Upper lobe of right lung (tissue), 1 donor: ENCODE results near the gene NACC1. TPM values are rescaled to one million over a fixed set of nuclear protein-coding genes. Genes with fewer than 3 reads are reported as not detected.
"Not testable (repeated sequence)": the region's sequence is repeated elsewhere in the genome, so short reads cannot be mapped to it uniquely, and the experiment has no call there.

Source experiments
- ATAC-seq: fragments of 200-7000 bp; cut with Tn5 transposase; one replicate; pipeline ENCODE4 v1.9.1; 2020; ENCODE audit warnings: mild to moderate bottlenecking, moderate library complexity
- DNase-seq: peaks from one replicate; pipeline ENCODE4 v3.0.0-alpha.2; 2020
- H3K27ac ChIP-seq: fragments of 200-600 bp; one replicate; pipeline ENCODE4 v1.8.0; 2022
- H3K27me3 ChIP-seq: fragments of 200-600 bp; one replicate; pipeline ENCODE4 v1.8.0; 2022; ENCODE audit warnings: mild to moderate bottlenecking
- H3K36me3 ChIP-seq: fragments of 200-600 bp; one replicate; pipeline ENCODE4 v1.8.0; 2022
- H3K4me1 ChIP-seq: fragments of 200-600 bp; one replicate; pipeline ENCODE4 v1.8.0; 2022
- H3K4me3 ChIP-seq: fragments of 200-600 bp; one replicate; pipeline ENCODE4 v1.8.0; 2022; ENCODE audit warnings: mild to moderate bottlenecking
- H3K9me3 ChIP-seq: fragments of 200-600 bp; one replicate; pipeline ENCODE4 v1.8.0; 2022
- CTCF ChIP-seq: fragments of 200-600 bp; IDR thresholded peaks from one replicate; pipeline ENCODE4 v1.8.0; 2022; ENCODE audit warnings: antibody characterized with exemption
- intact Hi-C: fragments of 100-400 bp; cut with DNase I; formaldehyde crosslinking; loops from one replicate; pipeline ENCODE4 v1.11.0; 2022
- total RNA-seq: library from RNA; stranded (reverse); fragmentation: NEBNext Ultra II Directional; extraction: Animal tissue kit (Norgen Biotek cat#: 25700); gene quantifications from one replicate; pipeline ENCODE4 v1.2.1, GENCODE V29; 2021
- donor health status: DM: no; HTN: yes; CAD: no; lungs with severe emphysema.

NACC1 gene
- total RNA-seq, 1 donor from 2014 or later, result 39.8 TPM

GRCh38 chr19:13169769-13170168, 51.7 kb downstream of the NACC1 start:
- intact Hi-C loops, result no loop called here
- Histone ChIP-seq H3K27ac (peak overlapping the region; percentile 24), H3K4me3 (no peak overlapping the region), H3K4me1 (peaks cover 55% of the 10 kb centered on the region), H3K36me3 (no peaks in the 10 kb centered on the region), H3K9me3 (no peaks in the 10 kb centered on the region), H3K27me3 (no peaks in the 10 kb centered on the region)
- DNase-seq (no peak), ATAC-seq (no peak)
- no peak for TF ChIP-seq CTCF

GRCh38 chr19:13171146-13171545, 53.1 kb downstream of the NACC1 start:
- H3K27ac ChIP-seq, result no peak overlapping the region
- no peak for ATAC-seq
- H3K4me1 ChIP-seq, result peaks cover 41% of the 10 kb centered on the region
- H3K9me3 ChIP-seq, result no peaks in the 10 kb centered on the region
- H3K4me3 ChIP-seq, result no peak overlapping the region
- no peaks in the 10 kb centered on the region for H3K36me3 ChIP-seq
- intact Hi-C loops, result no loop called here
- no peak for DNase-seq
- no peak for TF ChIP-seq CTCF
- no peaks in the 10 kb centered on the region for H3K27me3 ChIP-seq

GRCh38 chr19:13172346-13173138, 54.5 kb downstream of the NACC1 start:
- Histone ChIP-seq H3K4me3 (no peak overlapping the region), H3K9me3 (no peaks in the 10 kb centered on the region), H3K27me3 (no peaks in the 10 kb centered on the region), H3K27ac (peak overlapping the region; percentile 81), H3K36me3 (no peaks in the 10 kb centered on the region), H3K4me1 (peaks cover 29% of the 10 kb centered on the region)
- ATAC-seq (peak; percentile 47), DNase-seq (peak; percentile 88)
- intact Hi-C loops, result no loop called here
- TF ChIP-seq CTCF, result no peak

GRCh38 chr19:13173139-13173737, 55.2 kb downstream of the NACC1 start:
- Histone ChIP-seq H3K36me3 (no peaks in the 10 kb centered on the region), H3K27me3 (no peaks in the 10 kb centered on the region), H3K4me1 (peaks cover 24% of the 10 kb centered on the region), H3K27ac (peak overlapping the region; percentile 81), H3K4me3 (no peak overlapping the region), H3K9me3 (no peaks in the 10 kb centered on the region)
- no peak for TF ChIP-seq CTCF
- ATAC-seq (no peak), DNase-seq (no peak)
- intact Hi-C loops, result no loop called here

GRCh38 chr19:13176345-13176744, 58.3 kb downstream of the NACC1 start:
- no peak for TF ChIP-seq CTCF
- H3K36me3 ChIP-seq, result no peaks in the 10 kb centered on the region
- ATAC-seq (no peak), DNase-seq (no peak)
- H3K4me3 ChIP-seq, result no peak overlapping the region
- intact Hi-C loops, result no loop called here
- no peak overlapping the region for H3K27ac ChIP-seq
- H3K4me1 ChIP-seq, result peaks cover 20% of the 10 kb centered on the region
- no peaks in the 10 kb centered on the region for H3K9me3 ChIP-seq
- H3K27me3 ChIP-seq, result no peaks in the 10 kb centered on the region

GRCh38 chr19:13177584-13177983, 59.5 kb downstream of the NACC1 start:
- intact Hi-C loops, result not testable (repeated sequence)

GRCh38 chr19:13178291-13178690, 60.2 kb downstream of the NACC1 start:
- intact Hi-C loops, H3K4me3 ChIP-seq, ATAC-seq, DNase-seq, H3K9me3 ChIP-seq, H3K27me3 ChIP-seq, H3K27ac ChIP-seq, H3K36me3 ChIP-seq: not testable (repeated sequence)
- peaks cover 11% of the 10 kb centered on the region for H3K4me1 ChIP-seq

More at GRCh38 chr19:13177584-13177983, 59.5 kb downstream of the NACC1 start:
- H3K36me3 ChIP-seq, DNase-seq, H3K9me3 ChIP-seq, ATAC-seq, H3K4me3 ChIP-seq, H3K27me3 ChIP-seq, H3K27ac ChIP-seq: not testable (repeated sequence)
- H3K4me1 ChIP-seq, result peaks cover 18% of the 10 kb centered on the region
